K562 (cell line): ENCODE measurements around the gene PGAP2. TPM values are rescaled to one million over a fixed set of nuclear protein-coding genes. Genes with fewer than 3 reads are reported as not detected.
A peak's percentile ranks its signal among the peaks of the same experiment; 100 is the strongest.

ENCODE experiments used
- AFF4 ChIP-seq: sonication (generic); formaldehyde crosslinking; IDR thresholded peaks from 2 replicates; pipeline ENCODE4 v1.8.0; 2023; ENCODE audit warnings: mild to moderate bottlenecking, missing genetic modification reagents
- ARID3A ChIP-seq: IDR thresholded peaks from 2 replicates; pipeline ENCODE4 v1.6.1; 2012; ENCODE audit warnings: low read depth, low read length, improper control_type of control experiment, borderline replicate concordance
- BRF2 ChIP-seq: IDR thresholded peaks from 3 replicates; pipeline ENCODE4 v1.6.1; 2011; ENCODE audit warnings: borderline replicate concordance, mild to moderate bottlenecking; ENCODE audit not compliant: insufficient read length, insufficient read depth
- CHCHD3 ChIP-seq: fragments of 250-450 bp; sonication (Bioruptor Pico); IDR thresholded peaks from 2 replicates; pipeline ENCODE4 v2.1.2; 2022; ENCODE audit warnings: mild to moderate bottlenecking
- GABPA ChIP-seq: fragments of 200-800 bp; sonication (Bioruptor generic); conservative IDR thresholded peaks from 2 replicates; pipeline ENCODE4 v1.6.1; 2016; ENCODE audit warnings: low read depth, missing genetic modification characterization, missing compliant biosample characterization
- GTF2B ChIP-seq: IDR thresholded peaks from 2 replicates; pipeline ENCODE4 v1.6.1; 2011; ENCODE audit not compliant: insufficient read length; ENCODE audit errors: extremely low read depth
- HNRNPH1 ChIP-seq: fragments of 200-400 bp; formaldehyde crosslinking; optimal IDR thresholded peaks from 2 replicates; pipeline ENCODE3; 2017; ENCODE audit warnings: low read depth, mild to moderate bottlenecking, low read length, moderate library complexity
- HNRNPUL1 ChIP-seq: fragments of 200-400 bp; formaldehyde crosslinking; IDR thresholded peaks from 2 replicates; pipeline ENCODE4 v1.6.1; 2017; ENCODE audit warnings: low read length
- MEIS2 ChIP-seq: fragments of 450-650 bp; IDR thresholded peaks from 2 replicates; pipeline ENCODE4 v1.6.1; 2014; ENCODE audit warnings: mild to moderate bottlenecking; ENCODE audit not compliant: partially characterized antibody
- MYNN ChIP-seq, 2 experiments: sonication (generic); formaldehyde crosslinking in 1 of 2; IDR thresholded peaks; 2 replicates each; pipeline versions ENCODE4 v1.5.0 to v1.6.1; 2016 to 2020; ENCODE audit warnings: antibody characterized with exemption in 1 of 2, missing genetic modification reagents in 1 of 2
- PCBP2 ChIP-seq: fragments of 200-400 bp; formaldehyde crosslinking; IDR thresholded peaks from 2 replicates; pipeline ENCODE4 v1.6.1; 2018; ENCODE audit warnings: low read length, low read depth, mild to moderate bottlenecking, moderate library complexity; ENCODE audit not compliant: poor library complexity, severe bottlenecking
- PML ChIP-seq: IDR thresholded peaks from 2 replicates; pipeline ENCODE4 v1.6.1; 2012; ENCODE audit warnings: low read length, inconsistent platforms
- RBM17 ChIP-seq: fragments of 200-400 bp; formaldehyde crosslinking; IDR thresholded peaks from 2 replicates; pipeline ENCODE4 v1.6.1; 2017; ENCODE audit warnings: low read depth, mild to moderate bottlenecking, low read length, borderline replicate concordance
- SAP30 ChIP-seq: fragments of 200-600 bp; sonication (generic); IDR thresholded peaks from 2 replicates; pipeline ENCODE4 v1.6.1; 2012; ENCODE audit warnings: borderline replicate concordance, low read depth, mild to moderate bottlenecking, moderate library complexity, low read length, control low read depth, inconsistent platforms; ENCODE audit not compliant: insufficient read depth, poor library complexity, severe bottlenecking
- SIN3B ChIP-seq: fragments of 450-650 bp; IDR thresholded peaks from 2 replicates; pipeline ENCODE4 v1.6.1; 2017; ENCODE audit warnings: low read depth, mild to moderate bottlenecking, moderate library complexity
- SOX6 ChIP-seq: fragments of 450-650 bp; IDR thresholded peaks from 2 replicates; pipeline ENCODE4 v1.6.1; 2014; ENCODE audit warnings: mild to moderate bottlenecking
- ZEB2 ChIP-seq: fragments of 450-650 bp; IDR thresholded peaks from 2 replicates; pipeline ENCODE4 v1.6.1; 2016
- ZNF217 ChIP-seq: sonication (generic); formaldehyde crosslinking; IDR thresholded peaks from 2 replicates; pipeline ENCODE4 v1.8.0; 2022; ENCODE audit warnings: mild to moderate bottlenecking, missing genetic modification reagents
- ZNF280A ChIP-seq: fragments of 450-650 bp; IDR thresholded peaks from 2 replicates; pipeline ENCODE4 v1.6.1; 2018; ENCODE audit warnings: mild to moderate bottlenecking, low read depth; ENCODE audit not compliant: partially characterized antibody
- ZNF384 ChIP-seq: IDR thresholded peaks from 2 replicates; pipeline ENCODE4 v1.6.1; 2012; ENCODE audit warnings: low read depth, low read length, improper control_type of control experiment
- polyA plus RNA-seq, 8 experiments: library from polyadenylated mRNA; depleted of rRNA in 4 of 8; stranded (reverse) in 5 of 8; unstranded in 3 of 8; fragments of >200 nt; fragmentation: Nextera tagmentation in 2 of 8; fragmentation: Illumina TruSeq in 1 of 8; extraction: Ambion mirVana in 2 of 8; extraction: Trizol in 1 of 8; gene quantifications; 2 replicates each; pipeline versions ENCODE4 v1.2.1 to v1.2.3, GENCODE V29; 2011 to 2014; ENCODE audit warnings: inconsistent platforms in 1 of 8, missing spikeins in 1 of 8
- total RNA-seq, 7 experiments: library from RNA; depleted of rRNA in 6 of 7; stranded (reverse); fragments of >200 nt in 6 of 7; fragmentation: Illumina TruSeq in 2 of 7; extraction: Trizol in 2 of 7; gene quantifications; 2 replicates each; pipeline versions ENCODE4 v1.2.1 to v1.2.3, GENCODE V29; 2011 to 2021; ENCODE audit warnings: low replicate concordance in 1 of 7

PGAP2 gene
- total and polyA plus RNA-seq, 9 of the 15 experiments (the other 6 are each of a cell fraction or from before 2014, with no cell fraction given), result 17.9 to 47.2 (median 33.7) TPM

- TF ChIP-seq ARID3A, result no peak
- TF ChIP-seq ZNF217 (CRISPR knock-in tag), result no peak
- no peak for TF ChIP-seq ZNF280A
- TF ChIP-seq RBM17, result no peak
- no peak for TF ChIP-seq CHCHD3 (CRISPR knock-in tag)
- TF ChIP-seq HNRNPH1, result no peak
- TF ChIP-seq ZEB2, result peak; percentile 31; the same call in 1 of the 2 replicates
- TF ChIP-seq SAP30, result no peak
- TF ChIP-seq ZNF384, result peak; percentile 98
- no peak for TF ChIP-seq MYNN (IDR thresholded peaks at IDR 0.05)
- no peak for TF ChIP-seq MYNN (CRISPR knock-in tag; IDR thresholded peaks at IDR 0.05)
- no peak for TF ChIP-seq MEIS2
- TF ChIP-seq BRF2, result no peak
- TF ChIP-seq PML, result no peak
- no peak for TF ChIP-seq PCBP2
- no peak for TF ChIP-seq GTF2B
- no peak for TF ChIP-seq SIN3B
- TF ChIP-seq SOX6, result no peak; the same call in 1 of the 2 replicates
- TF ChIP-seq HNRNPUL1, result no peak
- peak; percentile 73 for TF ChIP-seq GABPA (tag)
- TF ChIP-seq AFF4, result no peak; the same call in 1 of the 2 replicates
These were observed 57.8 kb downstream of the PGAP2 start (continued) for GRCh38 chr11:3866206-3866605.
